Peyer's patch (tissue), 4 donors: ENCODE data around the gene MAPK9.
"Not testable (repeated sequence)": the region's sequence is repeated elsewhere in the genome, so short reads cannot be mapped to it uniquely, and the experiment has no call there.

ENCODE experiments used
- CTCF ChIP-seq, 6 experiments: fragments of 450-650 bp in 4 of 6; fragments of 200-600 bp in 2 of 6; sonication (generic) in 1 of 6; IDR thresholded peaks; one replicate each; pipeline ENCODE4 v1.5.1; 2017 to 2019; ENCODE audit warnings: antibody characterized with exemption in 6 of 6, mild to moderate bottlenecking in 3 of 6, moderate library complexity in 1 of 6
- POLR2A ChIP-seq, 2 donors: fragments of 450-650 bp; IDR thresholded peaks; one replicate each; pipeline ENCODE4 v1.5.1; 2017; ENCODE audit warnings: antibody characterized with exemption in 2 of 2, mild to moderate bottlenecking in 2 of 2, moderate library complexity in 2 of 2

- not testable (repeated sequence) for TF ChIP-seq CTCF, POLR2A (IDR thresholded peaks at IDR 0.05)
These were observed 81.8 kb downstream of the MAPK9 start for GRCh38 chr5:180210077-180210476.
